Activated naive CD4-positive, alpha-beta T cell treated with anti-CD3 and anti-CD28 coated beads for 36 hours (primary cell): ENCODE results near the gene MUS81. TPM values are rescaled to one million over a fixed set of nuclear protein-coding genes. Genes with fewer than 3 reads are reported as not detected.

Experiments used
- CTCF ChIA-PET: fragments of 350-600 bp; sonication (Branson Sonifier 250); formaldehyde crosslinking; loops from one replicate; lab custom pipeline; 2021; ENCODE audit warnings: antibody characterized with exemption; lab: Charles Lee
- DNase-seq: peaks from one replicate; pipeline ENCODE4 v3.0.0-alpha.2; 2020
- H3K27ac Mint-ChIP-seq: one replicate; pipeline ENCODE4 v1.8.0; 2021; ENCODE audit warnings: mild to moderate bottlenecking, mixed read lengths
- H3K27me3 Mint-ChIP-seq: one replicate; pipeline ENCODE4 v1.8.0; 2021; ENCODE audit warnings: low read depth, mixed read lengths
- H3K36me3 Mint-ChIP-seq: one replicate; pipeline ENCODE4 v1.8.0; 2021; ENCODE audit warnings: low read depth, mixed read lengths
- H3K4me1 Mint-ChIP-seq: one replicate; pipeline ENCODE4 v1.8.0; 2021; ENCODE audit warnings: low read depth, mixed read lengths
- H3K4me3 Mint-ChIP-seq: one replicate; pipeline ENCODE4 v1.8.0; 2021; ENCODE audit warnings: mild to moderate bottlenecking, moderate library complexity, mixed read lengths
- H3K9me3 Mint-ChIP-seq: one replicate; pipeline ENCODE4 v1.8.0; 2021; ENCODE audit warnings: mixed read lengths
- intact Hi-C: fragments of 100-400 bp; cut with micrococcal nuclease; formaldehyde crosslinking; loops from one replicate; pipeline ENCODE4 v1.15.1; 2023
- total RNA-seq, 2 experiments: library from RNA; stranded (reverse); gene quantifications; one replicate each; pipeline ENCODE4 v1.2.3, GENCODE V29; 2021

MUS81 gene
- total RNA-seq, 2 experiments from 2014 or later, result 51.4 to 54.7 TPM

DNA sequence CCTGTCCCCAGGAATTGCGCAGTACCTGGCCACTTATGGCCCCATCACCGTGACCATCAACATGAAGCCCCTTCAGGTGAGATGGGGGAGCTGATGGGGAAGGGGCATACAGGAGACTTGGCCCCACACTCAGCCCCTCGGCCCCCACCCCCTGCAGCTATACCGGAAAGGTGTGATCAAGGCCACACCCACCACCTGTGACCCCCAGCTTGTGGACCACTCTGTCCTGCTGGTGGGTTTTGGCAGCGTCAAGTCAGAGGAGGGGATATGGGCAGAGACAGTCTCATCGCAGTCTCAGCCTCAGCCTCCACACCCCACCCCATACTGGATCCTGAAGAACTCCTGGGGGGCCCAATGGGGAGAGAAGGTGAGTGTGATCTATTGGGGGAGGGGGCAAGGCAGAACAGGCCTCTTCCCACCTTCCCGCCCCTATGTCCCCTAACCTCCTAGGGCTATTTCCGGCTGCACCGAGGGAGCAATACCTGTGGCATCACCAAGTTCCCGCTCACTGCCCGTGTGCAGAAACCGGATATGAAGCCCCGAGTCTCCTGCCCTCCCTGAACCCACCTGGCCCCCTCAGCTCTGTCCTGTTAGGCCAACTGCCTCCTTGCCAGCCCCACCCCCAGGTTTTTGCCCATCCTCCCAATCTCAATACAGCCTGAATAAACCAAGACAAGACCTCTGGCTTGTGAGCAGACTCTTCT, 23.0 kb downstream of the MUS81 start:
- CTCF ChIA-PET, result interaction anchor here (0.7 to 14.7 kb wide), 13 partner anchors 12 to 112 kb away, joined by 3 to 178 read pairs (median 10); partner anchors contain the start of genes CFL1, EFEMP2 and MUS81
- H3K4me1 Mint-ChIP-seq, result peaks cover 64% of the 10 kb centered on the region
- DNase-seq, result no peak
- no peak overlapping the region for H3K27ac Mint-ChIP-seq
- intact Hi-C loops, result no loop called here
- H3K36me3 Mint-ChIP-seq, result peaks cover 27% of the 10 kb centered on the region
- H3K9me3 Mint-ChIP-seq, result no peaks in the 10 kb centered on the region
- no peak overlapping the region for H3K4me3 Mint-ChIP-seq
- no peaks in the 10 kb centered on the region for H3K27me3 Mint-ChIP-seq

DNA sequence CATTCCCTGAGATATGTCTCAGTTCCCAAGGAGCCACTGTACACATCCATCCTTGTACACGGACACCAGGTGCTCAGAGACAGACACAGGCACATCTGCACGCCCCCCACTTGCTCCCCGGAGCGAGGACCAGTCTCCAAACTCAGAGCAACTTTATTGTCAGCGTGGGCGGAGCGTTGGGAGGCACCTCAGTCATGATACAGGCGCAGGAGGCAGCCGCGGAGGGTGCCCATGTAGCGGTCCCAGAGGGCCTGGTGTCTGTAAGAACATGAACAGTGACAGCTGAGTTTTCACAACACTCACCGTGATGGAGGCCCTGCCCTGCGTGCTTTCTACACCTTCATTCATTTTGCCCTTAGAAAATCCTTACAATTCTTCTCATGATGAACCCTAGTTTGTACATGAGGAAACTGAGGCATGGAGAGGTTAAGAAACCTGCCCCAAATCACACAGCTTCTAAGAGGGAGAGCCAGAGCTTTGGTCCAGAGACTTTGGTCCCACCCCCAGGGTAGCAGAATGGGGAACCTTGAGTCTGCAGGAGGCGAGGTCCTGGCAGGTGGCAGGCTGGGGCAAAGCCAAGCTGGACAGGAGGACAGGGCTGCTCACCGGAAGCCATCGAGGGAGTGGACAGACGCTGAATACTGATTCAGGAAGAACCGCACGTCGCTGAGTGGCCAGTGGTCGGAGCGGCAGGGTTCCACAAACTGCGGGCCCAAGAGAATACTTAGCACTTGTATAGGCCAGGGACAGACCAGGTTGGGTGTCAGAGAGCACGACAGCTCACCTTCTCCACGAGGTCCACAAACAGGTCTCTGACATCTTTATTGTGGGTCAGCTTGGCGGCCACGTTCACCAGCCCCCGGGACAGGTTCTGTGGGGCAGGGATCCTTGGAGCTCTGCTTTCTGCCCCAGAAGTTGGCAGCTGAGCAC, 23.8 kb downstream of the MUS81 start:
- Mint-ChIP-seq H3K4me3 (no peak overlapping the region), H3K27me3 (no peaks in the 10 kb centered on the region)

DNA sequence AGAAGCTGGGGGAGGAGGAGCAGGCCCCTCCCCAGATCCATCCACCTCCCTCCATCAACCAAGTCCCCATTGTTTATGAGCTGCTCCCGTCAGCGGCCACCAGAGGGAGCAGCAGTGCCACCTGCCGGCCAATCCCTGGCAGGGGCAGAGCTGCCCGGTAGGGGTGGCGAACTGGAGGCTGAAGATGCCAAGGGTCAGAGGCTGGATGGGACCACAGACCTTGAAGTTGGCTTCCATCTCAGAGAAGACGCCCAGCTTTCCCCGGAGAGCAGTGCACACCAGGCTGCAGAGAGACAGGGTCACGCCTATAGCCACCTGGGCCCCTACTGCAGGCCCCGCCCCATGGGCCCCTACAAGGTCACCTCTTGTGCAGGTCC, 24.5 kb downstream of the MUS81 start:
- H3K9me3 Mint-ChIP-seq, result no peaks in the 10 kb centered on the region
- no peak overlapping the region for H3K4me3 Mint-ChIP-seq
- DNase-seq, result peak; percentile 86
- intact Hi-C loops, result loop anchor here (1.0 to 2.0 kb wide), 2 partner anchors 26 to 105 kb away; no protein-coding TSS in a partner anchor
- peaks cover 29% of the 10 kb centered on the region for H3K36me3 Mint-ChIP-seq
- no peaks in the 10 kb centered on the region for H3K27me3 Mint-ChIP-seq
- CTCF ChIA-PET, result interaction anchor here (0.6 to 14.7 kb wide), 47 partner anchors 11 to 1102 kb away, joined by 3 to 178 read pairs (median 5); partner anchors contain the start of genes CFL1, EFEMP2, MUS81 and SART1
- peak overlapping the region; percentile 80 for H3K27ac Mint-ChIP-seq
- H3K4me1 Mint-ChIP-seq, result peaks cover 63% of the 10 kb centered on the region

More for the DNA sequence above, 23.8 kb downstream of the MUS81 start:
- CTCF ChIA-PET, result interaction anchor here (0.6 to 14.7 kb wide), 43 partner anchors 10 to 1101 kb away, joined by 3 to 178 read pairs (median 5); partner anchors contain the start of genes CFL1, EFEMP2, MUS81 and SART1
- Mint-ChIP-seq H3K4me1 (peaks cover 63% of the 10 kb centered on the region), H3K36me3 (peaks cover 29% of the 10 kb centered on the region), H3K9me3 (no peaks in the 10 kb centered on the region), H3K27ac (peak overlapping the region; percentile 80)
- no peak for DNase-seq
- intact Hi-C loops, result loop anchor here (1.0 to 2.0 kb wide), 2 partner anchors 27 to 105 kb away; no protein-coding TSS in a partner anchor

DNA sequence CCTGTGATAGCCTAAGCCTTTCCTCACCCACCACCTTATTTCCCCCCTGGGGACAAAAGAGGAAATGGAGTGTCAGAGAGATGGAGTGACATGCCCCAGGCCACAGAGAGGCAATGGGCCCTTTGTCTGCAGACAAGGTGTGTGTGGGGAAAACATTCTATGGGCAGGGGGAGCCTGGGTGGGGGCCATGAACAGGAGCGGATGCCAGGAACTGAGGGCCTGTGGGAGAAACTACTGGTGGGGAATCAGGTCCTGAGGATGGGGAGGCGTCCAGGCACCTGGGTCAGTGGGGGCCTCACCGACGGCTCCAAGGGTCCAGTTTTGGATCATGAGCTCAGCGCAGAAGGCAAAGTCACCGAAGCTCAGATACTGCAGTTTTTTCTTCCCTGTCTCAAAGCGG, 25.0 kb downstream of the MUS81 start:
- H3K4me1 Mint-ChIP-seq, result peaks cover 63% of the 10 kb centered on the region

DNA sequence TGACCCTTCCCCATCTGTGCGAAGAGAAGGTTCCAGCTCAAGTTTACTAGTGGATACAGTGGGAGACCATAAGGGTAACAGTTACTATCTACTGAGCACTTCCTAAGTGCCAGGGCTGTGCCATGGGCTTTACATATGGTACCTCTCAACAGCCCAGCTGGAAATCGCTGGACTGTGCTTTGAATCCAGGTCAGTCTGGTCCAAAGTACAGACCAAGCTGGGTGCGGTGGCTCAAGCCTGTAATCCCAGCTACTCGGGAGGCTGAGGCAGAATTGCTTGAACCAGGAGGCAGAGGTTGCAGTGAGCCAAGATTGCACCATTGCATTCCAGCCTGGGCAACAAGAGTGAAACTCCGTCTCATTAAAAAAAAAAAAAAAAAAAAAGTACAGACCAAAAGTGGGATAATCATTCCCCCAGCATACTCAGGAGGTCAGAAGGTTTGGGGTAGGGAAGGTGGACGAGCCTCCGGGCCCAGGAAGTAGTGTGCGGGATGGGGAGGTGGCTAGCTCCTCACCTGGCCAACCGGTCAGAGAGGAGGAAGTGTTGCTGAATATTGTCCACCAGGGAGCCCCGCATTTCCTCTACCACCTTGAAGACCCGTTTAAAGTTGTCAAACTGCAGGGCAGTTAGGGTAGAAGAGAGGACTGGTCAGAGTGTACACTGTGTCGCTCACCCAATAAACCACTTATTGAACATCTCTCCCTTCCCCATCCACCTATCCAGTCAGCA, 25.7 kb downstream of the MUS81 start:
- no peak for DNase-seq
- peak overlapping the region; percentile 97 for H3K4me3 Mint-ChIP-seq
- H3K9me3 Mint-ChIP-seq, result no peaks in the 10 kb centered on the region
- H3K4me1 Mint-ChIP-seq, result peaks cover 57% of the 10 kb centered on the region
- no peaks in the 10 kb centered on the region for H3K27me3 Mint-ChIP-seq
- intact Hi-C loops, result loop anchor here (2.0 kb wide), 1 partner anchor 25 kb away; no protein-coding TSS in a partner anchor
- no peak overlapping the region for H3K27ac Mint-ChIP-seq
- CTCF ChIA-PET, result interaction anchor here (0.7 to 14.7 kb wide), 26 partner anchors 8 to 174 kb away, joined by 3 to 178 read pairs (median 8); partner anchors contain the start of genes CFL1, EFEMP2, MUS81 and SNX32
- H3K36me3 Mint-ChIP-seq, result peaks cover 29% of the 10 kb centered on the region

More for the DNA sequence above, 25.0 kb downstream of the MUS81 start:
- Mint-ChIP-seq H3K9me3 (no peaks in the 10 kb centered on the region), H3K4me3 (no peak overlapping the region), H3K27ac (no peak overlapping the region), H3K36me3 (peaks cover 29% of the 10 kb centered on the region), H3K27me3 (no peaks in the 10 kb centered on the region)
- intact Hi-C loops, result loop anchor here (2.0 kb wide), 1 partner anchor 26 kb away; no protein-coding TSS in a partner anchor
- no peak for DNase-seq
- CTCF ChIA-PET, result interaction anchor here (0.6 to 14.7 kb wide), 41 partner anchors 10 to 404 kb away, joined by 3 to 178 read pairs (median 6); partner anchors contain the start of genes CFL1, EFEMP2, MUS81 and SART1

DNA sequence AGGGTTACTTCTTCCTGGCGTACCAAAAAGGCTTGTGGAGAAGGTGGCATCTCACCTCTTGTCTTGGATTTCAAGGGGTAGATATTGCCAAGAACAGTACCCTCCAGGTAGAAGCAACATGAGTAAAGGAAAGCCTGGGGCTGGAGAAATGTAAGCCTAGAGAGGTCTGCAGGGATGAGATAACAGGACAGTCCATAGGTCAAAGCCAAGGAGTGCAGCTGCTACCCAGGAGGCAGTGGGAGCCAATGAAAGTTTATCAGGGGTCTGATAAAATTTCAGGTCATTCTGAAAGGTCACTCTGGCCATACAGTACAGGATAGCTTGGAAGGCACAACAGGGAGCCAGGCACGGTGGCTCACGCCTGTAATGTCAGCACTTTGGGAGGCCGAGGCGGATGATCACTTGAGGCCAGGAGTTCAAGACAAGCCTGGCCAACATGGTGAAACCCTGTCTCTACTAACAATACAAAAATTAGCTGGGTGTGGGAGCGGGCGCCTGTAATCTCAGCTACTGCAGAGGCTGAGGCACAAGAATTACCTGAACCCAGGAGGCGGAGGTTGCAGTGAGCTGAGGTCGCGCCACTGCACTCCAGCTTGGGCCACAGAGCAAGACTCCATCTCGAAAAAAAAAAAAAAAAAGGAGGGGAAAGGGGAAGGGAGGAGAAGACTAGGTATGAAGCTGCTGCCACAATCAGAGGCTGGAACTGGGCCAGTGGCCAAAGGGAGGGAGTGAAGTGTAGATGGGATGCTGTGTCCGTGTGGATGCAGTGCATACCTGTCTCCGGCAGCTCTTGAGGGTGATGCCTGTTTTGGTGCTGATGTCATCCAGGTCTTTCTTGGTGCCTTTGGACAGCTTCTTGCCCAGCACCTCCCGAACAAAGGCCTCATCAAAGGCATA, 26.8 kb downstream of the MUS81 start:
- intact Hi-C loops, result no loop called here
- Mint-ChIP-seq H3K9me3 (no peaks in the 10 kb centered on the region), H3K27ac (peak overlapping the region; percentile 95), H3K4me1 (peaks cover 52% of the 10 kb centered on the region), H3K4me3 (peak overlapping the region; percentile 97), H3K36me3 (peaks cover 33% of the 10 kb centered on the region), H3K27me3 (no peaks in the 10 kb centered on the region)
- DNase-seq, result no peak
- CTCF ChIA-PET, result interaction anchor here (0.6 to 14.7 kb wide), 23 partner anchors 9 to 520 kb away, joined by 3 to 178 read pairs (median 5); partner anchors contain the start of genes BANF1, CFL1, EFEMP2 and EIF1AD

DNA sequence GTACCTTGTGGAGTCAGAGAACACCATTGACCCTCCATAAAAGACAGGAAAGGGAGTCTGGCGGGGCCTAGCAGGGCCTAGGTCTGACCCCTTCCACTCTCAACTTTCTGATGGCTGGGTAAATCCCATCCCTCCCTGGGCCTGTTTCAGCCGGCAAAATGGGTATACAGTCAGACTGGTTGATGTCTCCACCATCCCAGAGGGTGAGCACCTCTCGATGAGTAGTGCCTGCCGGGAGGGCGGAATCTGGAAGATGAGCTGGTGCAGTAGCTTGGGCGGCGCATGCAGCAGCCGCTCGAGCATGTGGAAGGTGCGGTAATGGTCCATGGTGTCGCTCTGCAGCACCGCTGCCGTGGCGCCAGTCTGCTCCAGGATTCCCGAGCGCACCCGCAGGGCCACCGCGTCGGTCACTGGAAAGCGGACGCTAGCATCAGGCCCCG, 27.5 kb downstream of the MUS81 start:
- CTCF ChIA-PET, result interaction anchor here (0.6 to 14.7 kb wide), 29 partner anchors 9 to 222 kb away, joined by 3 to 178 read pairs (median 5); partner anchors contain the start of genes BANF1, CFL1, EFEMP2 and EIF1AD
- Mint-ChIP-seq H3K27ac (peak overlapping the region; percentile 95), H3K36me3 (peaks cover 39% of the 10 kb centered on the region), H3K27me3 (no peaks in the 10 kb centered on the region), H3K4me3 (peak overlapping the region; percentile 97), H3K9me3 (no peaks in the 10 kb centered on the region), H3K4me1 (peaks cover 57% of the 10 kb centered on the region)
- DNase-seq, result peak; percentile 50
- intact Hi-C loops, result loop anchor here (1.0 to 2.0 kb wide), 5 partner anchors 13 to 177 kb away; partner anchors contain the start of genes AP5B1, CFL1, EFEMP2 and FOSL1

DNA sequence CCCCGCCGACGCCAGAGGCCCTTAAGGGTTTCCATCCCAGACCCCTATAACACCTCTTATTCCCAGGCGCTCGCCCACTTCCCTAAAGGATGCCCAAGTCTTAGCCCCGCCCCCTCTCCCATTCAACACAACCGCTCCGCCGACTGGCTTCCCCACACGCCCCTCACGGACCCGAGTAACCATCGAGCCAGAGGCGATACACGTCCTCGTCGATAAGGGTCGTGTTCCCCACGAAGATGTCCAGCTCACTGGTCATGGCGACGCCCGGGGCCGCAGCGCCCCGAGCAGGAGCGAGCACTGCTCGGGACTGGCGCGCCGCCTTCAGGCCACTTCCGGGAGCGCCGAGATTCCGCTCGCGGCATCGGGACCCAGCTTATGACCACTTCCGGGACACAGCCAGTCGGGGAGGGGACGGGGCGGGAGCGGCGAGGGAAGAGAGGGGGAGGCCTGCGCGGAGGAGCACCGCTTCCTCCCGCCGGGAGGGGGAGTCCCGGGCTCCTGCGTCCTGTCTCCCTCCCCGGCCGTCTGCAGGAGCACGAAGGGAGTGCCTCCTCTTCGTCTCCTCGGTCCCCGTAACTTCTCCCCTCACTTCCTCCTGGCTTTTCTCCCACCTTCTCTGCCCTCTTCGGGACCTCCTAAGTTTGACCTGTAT, 28.1 kb downstream of the MUS81 start, which contains the start of gene FIBP:
FIBP (minus strand) TSS at position 309 of the 652 bp plus-strand sequence; CDS start at position 256, 53 bp downstream.
- peaks cover 62% of the 10 kb centered on the region for H3K4me1 Mint-ChIP-seq
- no peaks in the 10 kb centered on the region for H3K27me3 Mint-ChIP-seq
- CTCF ChIA-PET, result interaction anchor here (0.7 to 14.7 kb wide), 25 partner anchors 9 to 223 kb away, joined by 3 to 178 read pairs (median 5); partner anchors contain the start of genes CFL1, EFEMP2, FOSL1 and MUS81
- H3K9me3 Mint-ChIP-seq, result no peaks in the 10 kb centered on the region
- DNase-seq, result peak; percentile 99
- peaks cover 37% of the 10 kb centered on the region for H3K36me3 Mint-ChIP-seq
- H3K4me3 Mint-ChIP-seq, result peak within 1 kb of the TSS; percentile 97
- intact Hi-C loops, result loop anchor here (1.0 to 2.0 kb wide), 5 partner anchors 12 to 177 kb away; partner anchors contain the start of genes AP5B1, CFL1, EFEMP2 and FOSL1
- H3K27ac Mint-ChIP-seq, result peak within 1 kb of the TSS; percentile 95

DNA sequence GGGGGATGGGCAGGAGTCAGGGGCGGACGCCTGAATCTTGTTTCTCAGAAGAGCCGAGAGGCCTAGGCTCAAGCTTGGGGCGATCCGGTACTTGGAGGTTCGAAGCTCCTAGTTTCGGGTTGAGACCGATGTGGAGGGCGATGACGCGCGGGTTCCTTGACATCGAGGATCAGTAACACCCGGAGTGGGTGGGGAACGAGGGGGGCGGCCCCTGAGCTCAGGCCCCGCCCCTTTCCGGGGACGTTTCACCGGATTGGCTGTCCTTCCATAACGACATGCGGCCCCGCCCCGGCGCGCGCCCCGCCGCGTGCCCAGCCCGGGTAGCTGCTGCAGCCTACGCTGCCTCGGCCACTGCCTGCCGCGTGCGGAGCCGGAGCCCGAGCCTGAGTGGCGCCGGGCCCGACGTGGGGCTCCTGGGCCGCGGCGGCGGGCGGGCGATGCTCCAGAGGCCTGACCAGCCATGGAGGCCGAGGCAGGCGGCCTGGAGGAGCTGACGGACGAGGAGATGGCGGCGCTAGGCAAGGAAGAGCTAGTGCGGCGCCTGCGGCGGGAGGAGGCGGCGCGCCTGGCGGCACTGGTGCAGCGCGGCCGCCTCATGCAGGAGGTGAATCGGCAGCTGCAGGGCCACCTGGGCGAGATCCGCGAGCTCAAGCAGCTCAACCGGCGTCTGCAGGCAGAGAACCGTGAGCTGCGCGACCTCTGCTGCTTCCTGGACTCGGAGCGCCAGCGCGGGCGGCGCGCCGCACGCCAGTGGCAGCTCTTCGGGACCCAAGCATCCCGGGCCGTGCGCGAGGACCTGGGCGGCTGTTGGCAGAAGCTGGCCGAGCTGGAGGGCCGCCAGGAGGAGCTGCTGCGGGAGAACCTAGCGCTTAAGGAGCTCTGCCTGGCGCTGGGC, 30.3 kb downstream of the MUS81 start, which contains the start of gene CCDC85B:
CCDC85B (plus strand) TSS at position 350 of the 895 bp plus-strand sequence; CDS start at position 461, 111 bp downstream.
- Mint-ChIP-seq H3K36me3 (peaks cover 29% of the 10 kb centered on the region), H3K27ac (peak within 1 kb of the TSS; percentile 95), H3K4me3 (peak within 1 kb of the TSS; percentile 97), H3K4me1 (peaks cover 66% of the 10 kb centered on the region), H3K27me3 (no peaks in the 10 kb centered on the region), H3K9me3 (no peaks in the 10 kb centered on the region)
- intact Hi-C loops, result loop anchor here (1.0 to 10.0 kb wide), 7 partner anchors 29 to 378 kb away; partner anchors contain the start of genes C11orf68, DRAP1, PACS1 and RAB1B
- CTCF ChIA-PET, result interaction anchor here (0.6 to 14.7 kb wide), 21 partner anchors 7 to 245 kb away, joined by 3 to 178 read pairs (median 5); partner anchors contain the start of genes CFL1, FOSL1 and MUS81
- peak; percentile 99 for DNase-seq
